Activated T-helper 1 cell treated with anti-CD3 and anti-CD28 coated beads, Interleukin-12 subunit alpha, Interleukin-12 subunit beta, Interleukin-2, Interleukin-4 antibody, amounts not matched to agents 30 ng/mL and 10 ng/mL and 1 ng/mL, durations not matched to agents 14 hours and 24 hours and 36 hours (primary cell): ENCODE measurements around the gene SIRPD. TPM values are rescaled to one million over a fixed set of nuclear protein-coding genes. Genes with fewer than 3 reads are reported as not detected.

Source experiments
- DNase-seq: peaks from one replicate; pipeline ENCODE4 v3.0.0; 2021; ENCODE audit warnings: low spot score
- H3K27ac Mint-ChIP-seq: one replicate; pipeline ENCODE4 v1.8.0; 2021; ENCODE audit warnings: mild to moderate bottlenecking, mixed read lengths
- H3K27me3 Mint-ChIP-seq: one replicate; pipeline ENCODE4 v1.8.0; 2022; ENCODE audit warnings: mild to moderate bottlenecking, moderate library complexity, mixed read lengths; ENCODE audit not compliant: insufficient read depth
- H3K36me3 Mint-ChIP-seq: one replicate; pipeline ENCODE4 v1.8.0; 2021; ENCODE audit warnings: low read depth, mixed read lengths
- H3K4me1 Mint-ChIP-seq: one replicate; pipeline ENCODE4 v1.8.0; 2021; ENCODE audit warnings: low read depth, mixed read lengths
- H3K4me3 Mint-ChIP-seq: one replicate; pipeline ENCODE4 v1.8.0; 2021; ENCODE audit warnings: mild to moderate bottlenecking, moderate library complexity, mixed read lengths
- H3K9me3 Mint-ChIP-seq: one replicate; pipeline ENCODE4 v1.8.0; 2021; ENCODE audit warnings: mixed read lengths
- intact Hi-C: fragments of 100-400 bp; cut with micrococcal nuclease; formaldehyde crosslinking; loops from one replicate; pipeline ENCODE4 v1.15.1; 2024
- total RNA-seq: library from RNA; stranded (reverse); gene quantifications from 2 replicates; pipeline ENCODE4 v1.2.3, GENCODE V29; 2022

SIRPD gene
- total RNA-seq, 1 donor from 2014 or later: not detected

DNA sequence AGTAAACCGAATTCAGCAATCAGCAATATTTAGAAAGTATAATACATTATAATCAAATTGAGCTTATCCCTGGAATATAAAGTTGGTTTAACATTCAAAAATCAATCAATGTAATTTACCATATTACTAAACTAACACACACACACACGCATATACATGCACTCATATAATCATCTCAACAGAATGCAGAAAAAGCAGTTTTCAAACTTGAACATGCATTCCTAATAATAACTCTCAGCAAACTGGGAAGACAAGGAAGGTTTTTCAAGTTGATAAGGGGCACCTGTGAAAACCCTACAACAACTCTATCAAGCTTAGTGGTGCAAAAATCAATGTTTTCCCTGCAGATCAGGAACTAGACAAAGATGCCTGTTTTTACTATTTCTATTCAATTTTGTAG, 70.9 kb downstream of the SIRPD start:
- Mint-ChIP-seq H3K27me3 (peaks cover 45% of the 10 kb centered on the region), H3K4me1 (peaks cover 4% of the 10 kb centered on the region), H3K4me3 (no peak overlapping the region), H3K27ac (no peak overlapping the region), H3K9me3 (no peaks in the 10 kb centered on the region), H3K36me3 (no peaks in the 10 kb centered on the region)
- DNase-seq: no peak
- intact Hi-C loops: no loop called here

DNA sequence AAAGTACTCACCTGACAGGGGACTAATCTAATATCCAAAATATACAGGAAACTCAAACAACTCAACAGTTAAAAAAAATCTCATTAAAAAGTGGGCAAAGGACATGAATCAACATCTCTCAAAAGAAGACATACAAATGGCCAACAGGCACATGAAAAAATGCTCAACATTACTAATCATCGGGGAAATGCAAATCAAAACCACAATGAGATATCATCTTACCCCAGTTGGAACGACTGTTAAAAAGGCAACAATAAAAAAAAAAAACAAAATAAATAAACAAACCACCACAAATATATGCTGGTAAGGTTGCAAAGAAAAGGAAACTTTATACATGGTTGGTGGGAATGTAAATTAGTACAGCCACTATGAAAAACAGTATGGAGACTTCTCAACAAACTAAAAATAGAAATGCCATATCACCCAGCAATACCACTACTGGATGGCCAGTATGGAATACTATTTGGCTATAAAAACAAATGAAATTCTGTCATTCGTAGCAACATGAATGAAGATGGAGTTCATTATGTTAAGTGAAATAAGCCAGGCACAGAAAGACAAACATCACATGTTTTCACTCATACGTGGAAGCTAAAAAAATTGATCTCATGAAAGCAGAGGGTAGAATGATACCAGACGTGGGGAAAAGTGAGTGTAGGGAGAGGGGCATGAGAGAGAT, 72.9 kb downstream of the SIRPD start:
- H3K4me3 Mint-ChIP-seq: no peak overlapping the region
- no peak overlapping the region for H3K27ac Mint-ChIP-seq
- H3K27me3 Mint-ChIP-seq: peaks cover 44% of the 10 kb centered on the region
- intact Hi-C loops: no loop called here
- no peaks in the 10 kb centered on the region for H3K36me3 Mint-ChIP-seq
- no peaks in the 10 kb centered on the region for H3K4me1 Mint-ChIP-seq
- DNase-seq: no peak
- no peaks in the 10 kb centered on the region for H3K9me3 Mint-ChIP-seq

Other genes with a start within 250 kb of the SIRPD start
- 2.2 and 2.6 TPM in 2 replicates for gene SDCBP2, start 228.6 kb downstream of the SIRPD start, total RNA-seq
- 295 and 297 TPM in 2 replicates for gene FKBP1A, start 164.7 kb downstream of the SIRPD start, total RNA-seq
- 108 and 111 TPM in 2 replicates for gene NSFL1C, start 90.9 kb downstream of the SIRPD start, total RNA-seq
- not detected in 2 replicates for gene SIRPB2, start 66.3 kb downstream of the SIRPD start, total RNA-seq
- gene SIRPB1, start 62.3 kb upstream of the SIRPD start, total RNA-seq: 1.6 and 3.3 TPM in 2 replicates
- gene SIRPG, start 100.1 kb upstream of the SIRPD start, total RNA-seq: 31.8 and 34.6 TPM in 2 replicates